ENCODE data around the gene COL27A1.

COL27A1 gene

DNA sequence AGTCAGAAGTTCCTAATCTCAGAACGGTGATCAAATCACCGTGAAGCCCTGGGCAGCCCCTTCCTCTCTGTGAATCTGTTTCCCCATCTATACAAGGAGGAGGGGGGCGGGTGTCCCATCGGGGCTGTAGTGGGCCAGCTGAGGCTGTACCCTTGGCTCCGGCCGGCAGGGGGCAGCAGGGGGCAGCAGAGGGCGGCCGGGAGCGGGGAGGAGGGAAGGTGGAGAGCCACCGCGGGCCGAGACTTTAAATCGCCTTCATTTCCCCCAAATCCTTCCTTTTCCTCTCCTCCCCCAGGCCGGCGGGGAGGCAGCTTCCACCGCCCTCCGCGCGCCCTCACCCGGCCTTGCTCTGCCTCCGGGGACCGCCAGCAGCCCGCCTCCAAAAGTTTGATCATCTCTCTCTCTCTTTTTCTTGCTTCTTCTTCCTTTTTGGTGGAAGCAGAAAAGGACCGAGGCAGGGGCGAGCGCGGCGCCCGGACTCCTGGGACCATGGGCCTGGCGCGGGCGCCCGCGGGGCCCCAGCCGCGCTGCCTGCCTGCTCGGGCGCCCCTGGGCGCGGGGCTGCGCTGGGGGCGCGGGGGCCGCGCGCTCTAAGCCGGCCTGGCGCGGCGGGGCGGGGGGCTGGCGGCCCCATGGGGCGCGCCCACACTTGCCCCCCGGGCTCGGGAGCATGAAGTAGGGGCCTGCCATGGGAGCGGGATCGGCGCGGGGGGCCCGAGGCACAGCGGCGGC, at the start of gene COL27A1:
TSS of gene COL27A1 (plus strand) at position 275 of the 732 bp plus-strand sequence. CDS start at position 689, 414 bp downstream.
- DNase-seq: peak; percentile 68

- DNase-seq: no peak
These were observed 47.9 kb upstream of the COL27A1 start for GRCh38 chr9:114107286-114108001.

GRCh38 chr9:114108016-114108833, 47.1 kb upstream of the COL27A1 start:
- peak; percentile 78 for DNase-seq

DNA sequence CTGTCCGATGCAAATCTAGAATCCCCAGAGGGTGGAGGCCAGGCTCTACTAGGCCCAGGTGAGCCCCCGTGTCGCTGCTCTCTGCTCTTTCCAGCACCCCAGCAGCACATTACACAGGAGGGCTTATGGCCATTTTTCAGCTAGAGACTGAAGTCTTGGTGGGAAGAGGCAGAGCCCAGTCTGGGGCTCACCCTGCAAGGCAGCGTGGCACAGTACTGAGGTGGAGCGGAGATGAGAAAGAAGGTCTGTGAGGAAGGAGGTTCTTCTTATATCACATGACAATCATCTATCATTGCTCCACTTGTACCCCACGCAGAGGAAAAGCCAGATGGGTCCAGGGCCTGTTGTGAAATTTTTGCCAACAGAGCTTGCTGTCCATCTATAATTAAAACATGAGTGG, 46.2 kb upstream of the COL27A1 start:
- no peak for DNase-seq

DNA sequence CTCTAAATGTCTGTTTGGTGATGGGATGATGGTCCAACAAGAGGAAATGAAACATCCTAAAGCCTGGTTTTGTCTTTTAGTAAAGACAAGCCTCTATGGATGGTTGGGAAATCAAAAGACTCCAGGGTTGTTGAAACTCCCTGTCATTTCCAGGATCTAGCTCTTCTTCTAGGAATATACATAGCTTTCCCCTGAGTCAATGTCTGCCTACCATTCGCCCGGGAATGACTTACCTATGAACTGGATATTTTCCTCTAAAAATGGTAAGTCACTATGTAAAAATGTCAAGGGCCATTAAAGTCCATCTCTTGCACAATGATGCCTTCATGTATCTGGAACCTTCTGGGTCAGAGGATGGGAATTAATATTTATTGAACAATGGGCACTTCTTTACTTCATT, 45.2 kb upstream of the COL27A1 start:
- DNase-seq: no peak

GRCh38 chr9:114112325-114112724, 43.0 kb upstream of the COL27A1 start:
- DNase-seq: no peak

DNA sequence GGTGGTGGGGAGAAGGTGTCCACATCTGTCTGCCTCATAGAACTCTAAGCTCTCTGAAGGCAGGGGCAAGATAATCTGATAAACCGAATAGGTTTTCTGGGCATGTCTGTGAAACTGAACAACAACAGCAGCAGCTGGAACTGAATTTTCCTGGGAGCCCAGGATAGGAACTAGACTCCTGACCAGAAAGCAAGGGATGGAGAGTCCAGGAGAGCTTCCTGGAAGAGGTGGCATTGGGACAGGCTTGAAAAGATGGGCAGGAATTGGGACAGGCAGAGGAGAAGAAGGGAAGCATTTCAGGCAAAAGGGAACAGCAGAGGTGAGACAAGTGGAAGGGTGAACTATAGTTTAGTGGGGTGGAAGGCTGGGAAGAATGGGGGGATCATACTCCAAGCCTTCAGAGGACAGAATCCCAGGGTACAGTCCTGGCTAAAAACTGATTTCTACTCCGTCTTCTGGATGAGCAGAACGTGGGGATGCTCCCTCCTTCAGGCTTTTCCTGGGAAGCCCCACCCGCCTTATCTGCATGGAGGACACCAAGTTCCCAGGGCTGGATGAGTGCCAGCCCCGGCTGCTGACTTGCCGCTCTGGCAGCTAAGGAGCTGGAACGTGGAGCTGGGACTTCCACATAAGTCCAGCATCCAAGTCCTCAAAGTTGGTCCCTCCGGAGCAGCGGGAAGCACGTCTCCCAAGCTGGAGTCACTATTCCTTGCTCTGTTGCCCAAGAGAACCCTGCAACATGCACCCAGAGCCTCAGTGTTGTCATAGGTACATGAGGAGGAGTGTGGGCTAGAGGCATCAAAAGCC, 42.4 kb upstream of the COL27A1 start:
- no peak for DNase-seq

GRCh38 chr9:114114364-114114763, 41.0 kb upstream of the COL27A1 start:
- no peak for DNase-seq

DNA sequence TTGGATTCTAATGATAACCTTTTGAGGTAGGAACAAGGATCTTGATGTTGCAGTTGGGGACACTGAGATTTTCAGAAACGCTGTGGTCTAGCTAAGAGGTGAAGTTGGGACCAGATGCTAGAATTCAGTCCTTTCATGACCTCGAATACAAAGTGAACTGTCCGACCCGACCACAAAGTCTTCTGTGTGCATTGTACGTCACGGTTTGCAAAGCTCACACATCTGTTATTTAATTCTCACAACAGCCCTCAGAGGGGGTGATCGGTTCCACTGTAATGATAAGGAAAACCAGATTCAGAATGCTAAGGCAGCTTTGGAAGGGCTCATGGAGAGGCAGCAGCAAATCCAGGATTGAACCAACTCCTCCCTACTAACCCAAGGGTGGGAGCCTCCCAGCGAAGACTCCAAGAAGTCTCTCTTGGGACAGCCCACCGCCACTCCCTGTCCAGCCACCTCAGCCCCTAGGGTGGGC, 39.6 kb upstream of the COL27A1 start:
- DNase-seq: no peak

- no peak for DNase-seq
These were observed 39.1 kb upstream of the COL27A1 start for GRCh38 chr9:114116126-114116747.

DNA sequence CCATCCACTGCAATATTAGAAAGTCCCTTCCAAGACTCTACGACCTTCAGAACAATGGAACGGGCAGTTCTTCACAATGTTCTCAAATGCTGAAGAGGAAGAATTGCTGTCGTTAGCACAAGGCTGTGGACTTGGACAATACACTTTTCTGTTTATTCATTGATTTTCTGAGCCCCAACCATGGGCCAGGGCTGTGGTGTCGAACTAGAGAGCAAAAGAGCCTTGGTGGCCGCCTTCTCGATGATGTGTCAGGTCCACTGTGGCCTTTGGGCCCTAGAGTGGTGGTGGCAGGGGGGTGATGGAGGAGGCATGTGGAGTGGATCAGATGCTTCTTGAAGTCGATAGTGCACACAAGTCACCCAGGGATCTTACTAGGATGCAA, 37.7 kb upstream of the COL27A1 start:
- DNase-seq: no peak

DNA sequence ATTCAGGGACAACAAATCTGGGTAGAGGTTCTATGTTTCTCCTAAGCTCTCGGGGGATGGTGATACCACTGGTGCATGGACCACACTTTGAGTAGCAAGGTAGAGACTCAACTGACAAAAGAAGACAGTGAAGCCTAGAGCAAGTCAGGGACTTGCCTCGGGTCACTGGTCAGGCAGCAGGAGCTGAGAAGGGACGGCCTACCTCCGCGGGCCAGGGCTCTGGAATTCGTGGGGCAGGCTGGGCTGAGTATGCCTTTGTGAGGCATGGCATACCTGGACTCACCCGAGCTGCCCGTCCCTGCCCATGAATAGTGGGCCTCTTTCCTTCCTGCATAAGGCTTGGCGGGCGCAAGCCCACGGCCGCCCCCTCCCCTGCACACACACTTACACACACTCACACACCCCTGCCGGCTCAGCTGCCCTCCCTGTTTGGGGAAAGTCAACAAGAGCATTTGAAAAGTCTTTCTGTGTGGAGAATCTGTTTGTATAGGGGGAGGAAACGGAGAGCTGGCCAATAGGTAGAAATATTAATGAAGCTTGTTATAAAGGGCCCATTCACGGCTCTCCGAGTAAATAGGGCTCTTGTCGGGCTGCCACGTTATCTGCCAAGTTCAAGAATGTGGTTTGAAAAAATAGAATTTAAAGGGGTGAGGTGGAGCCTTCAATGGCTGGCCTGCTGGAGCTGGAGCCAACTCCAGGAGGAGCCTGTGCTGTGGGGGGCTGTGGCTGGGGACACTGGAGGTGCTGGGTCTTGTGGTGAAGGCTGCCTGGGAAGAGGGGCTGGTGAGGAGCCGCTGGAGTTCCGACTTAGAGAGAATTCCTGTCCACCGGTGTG, 37.1 kb upstream of the COL27A1 start:
- DNase-seq: no peak

GRCh38 chr9:114119242-114120191, 35.8 kb upstream of the COL27A1 start:
- no peak for DNase-seq

DNA sequence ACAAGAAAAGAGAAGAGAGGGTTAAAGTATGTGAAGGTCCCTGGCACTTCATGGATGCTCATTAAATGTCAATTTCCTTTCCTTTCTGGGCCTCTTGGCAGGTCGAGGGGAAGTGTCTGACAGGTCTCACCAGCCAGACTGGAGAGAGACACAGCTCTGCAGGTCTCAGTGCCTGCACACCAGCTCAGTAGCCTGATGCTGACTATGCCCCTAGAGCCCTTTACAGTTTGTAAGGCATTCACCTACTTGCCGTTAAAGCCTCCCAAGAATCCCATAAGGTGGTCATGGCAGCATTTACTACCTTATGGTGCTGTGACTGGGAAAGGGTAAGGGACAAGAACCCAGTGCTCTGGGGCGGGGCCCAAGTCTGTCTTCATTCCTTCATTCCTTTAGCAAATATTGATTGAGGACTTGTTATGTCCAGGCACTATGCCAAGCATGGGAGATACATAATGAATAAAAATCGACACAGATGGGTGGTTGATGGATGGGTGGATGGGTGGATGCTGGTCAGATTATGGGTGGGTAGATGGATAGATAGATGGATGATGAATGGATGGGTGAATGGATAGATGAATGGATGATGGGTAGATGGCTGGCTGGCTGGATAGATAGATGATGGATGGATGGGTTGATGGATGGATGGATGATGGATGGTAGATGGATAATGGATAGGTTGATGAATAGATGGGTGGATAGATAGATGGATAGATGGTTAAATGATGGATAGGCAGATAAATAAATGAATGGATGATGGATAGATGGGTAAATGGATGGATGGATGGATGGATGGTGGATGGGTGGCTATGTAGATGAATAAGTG, 34.9 kb upstream of the COL27A1 start:
- DNase-seq: no peak

GRCh38 chr9:114121227-114122135, 33.9 kb upstream of the COL27A1 start:
- peak; percentile 67 for DNase-seq

- DNase-seq: no peak
These were observed 33.0 kb upstream of the COL27A1 start for GRCh38 chr9:114122136-114123027.

Measured in NCI-H2171 treated with DMSO at 0.1 percent for 48 hours (cell line).